Measurements from ENCODE around the gene MATN1. TPM values are rescaled to one million over a fixed set of nuclear protein-coding genes. Genes with fewer than 3 reads are reported as not detected.

Gene MATN1
- polyA plus RNA-seq, 2 donors = 0.01 to 0.02 TPM

DNA sequence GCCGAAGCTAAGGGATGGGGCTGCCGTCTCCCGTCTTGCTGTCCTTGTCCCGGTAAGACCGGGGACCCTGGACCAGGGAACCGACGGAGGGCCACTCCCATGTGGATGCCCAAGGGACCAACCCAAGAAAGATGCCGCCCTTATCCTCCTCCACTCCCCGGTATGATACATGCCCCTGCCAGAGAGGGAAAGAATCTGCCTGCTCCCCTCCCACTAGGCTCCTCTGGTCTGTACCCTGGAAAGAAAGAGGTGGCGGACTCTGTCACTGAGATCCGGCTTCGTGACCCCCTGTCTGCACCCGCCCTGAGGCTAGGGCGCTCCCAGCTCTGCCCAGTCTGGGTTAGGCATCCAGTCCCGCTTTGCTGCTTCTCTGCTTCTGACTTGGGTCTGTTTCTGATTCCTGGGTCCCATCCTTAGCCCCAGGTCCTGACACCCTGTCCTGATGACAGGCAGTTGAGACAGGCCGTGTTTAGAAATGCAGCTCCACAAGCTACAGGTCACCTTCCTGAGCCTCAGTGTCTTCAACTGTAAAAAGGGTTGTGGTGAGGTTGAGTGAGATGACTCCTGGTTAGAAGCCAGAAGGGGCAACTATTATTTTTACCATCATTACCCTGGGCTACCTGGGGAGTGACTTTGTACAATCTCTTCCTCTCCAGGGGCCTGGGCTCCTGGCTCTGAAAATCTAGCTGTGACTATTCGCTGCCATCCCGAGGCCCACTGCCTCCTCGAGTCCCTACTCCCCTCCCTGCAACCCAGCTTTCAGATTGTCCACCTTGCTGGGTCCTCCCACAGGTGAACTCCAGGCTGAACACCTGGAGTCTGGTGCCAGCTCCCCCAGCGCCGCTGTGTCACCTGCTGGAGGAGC is 3.7 kb downstream of the MATN1 start:
- Histone ChIP-seq H3K27me3 (ENCODE audit: control insufficient read depth in 1 of 2, insufficient read depth in 2 of 2, low read length in 2 of 2) (no peaks in the 10 kb centered on the region), H3K27ac (ENCODE audit: low read depth in 2 of 2, low read length in 1 of 2) (peak overlapping the region; percentile 98), H3K9me3 (ENCODE audit: control insufficient read depth in 2 of 2, insufficient read depth in 1 of 2, low read depth in 1 of 2, low read length in 1 of 2) (no peaks in the 10 kb centered on the region), H3K4me1 (ENCODE audit: control insufficient read depth in 2 of 2, insufficient read depth in 2 of 2, low read length in 1 of 2) (peaks cover 0 to 5% of the 10 kb centered on the region in 2 donors), H3K4me3 (ENCODE audit: low read depth in 1 of 2, low read length in 2 of 2) (peak overlapping the region; percentile 42 to 62), H3K36me3 (ENCODE audit: control insufficient read depth in 2 of 2, insufficient read depth in 2 of 2, low read length in 1 of 2) (peaks cover 0 to 2% of the 10 kb centered on the region in 2 donors)
- 31 to 32% methylated on average over 21 of the region's 21 CpGs for WGBS, 2 donors

DNA sequence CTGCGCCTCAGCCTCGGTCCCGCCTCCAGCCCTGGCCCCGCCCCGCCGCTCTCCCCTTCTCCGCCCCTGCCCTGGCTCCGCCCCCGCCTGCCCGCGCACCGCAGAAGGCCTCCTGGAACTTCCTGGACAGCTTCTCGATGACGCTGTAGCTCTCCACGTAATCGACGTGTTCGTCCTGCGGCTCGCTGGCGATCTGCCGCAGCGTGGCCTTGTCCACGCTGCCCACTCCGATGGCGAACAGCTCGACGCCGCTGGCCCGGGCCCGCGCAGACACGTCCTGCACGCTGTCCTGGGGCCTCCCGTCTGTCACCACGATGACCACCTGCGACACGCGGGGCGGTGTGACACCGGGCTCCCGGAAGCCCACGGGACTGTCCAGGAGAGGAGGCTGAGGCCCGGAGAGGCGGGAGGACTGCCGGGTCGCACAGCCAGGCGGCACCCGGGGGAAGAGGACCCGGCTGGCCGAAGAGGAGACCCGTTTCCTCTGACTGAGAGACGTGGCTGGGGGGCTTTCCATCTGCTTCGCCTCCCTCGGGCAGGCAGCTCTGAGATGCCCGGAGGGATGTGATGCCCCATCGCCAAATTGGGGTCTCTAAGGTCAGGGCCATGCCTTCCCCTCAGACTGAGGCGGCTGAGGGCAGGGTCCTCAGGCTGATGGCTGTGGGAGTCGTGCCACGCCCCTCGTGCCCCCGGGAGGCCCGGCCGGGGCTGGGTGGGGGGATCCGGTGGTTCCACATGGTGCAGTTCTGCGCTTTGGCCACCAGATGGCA is 4.6 kb downstream of the MATN1 start:
- Histone ChIP-seq H3K4me1 (ENCODE audit: control insufficient read depth in 2 of 2, insufficient read depth in 2 of 2, low read length in 1 of 2) (peaks cover 0 to 5% of the 10 kb centered on the region in 2 donors), H3K9me3 (ENCODE audit: control insufficient read depth in 2 of 2, insufficient read depth in 1 of 2, low read depth in 1 of 2, low read length in 1 of 2) (no peaks in the 10 kb centered on the region), H3K27ac (ENCODE audit: low read depth in 2 of 2, low read length in 1 of 2) (peak overlapping the region; percentile 98), H3K36me3 (ENCODE audit: control insufficient read depth in 2 of 2, insufficient read depth in 2 of 2, low read length in 1 of 2) (peaks cover 0 to 2% of the 10 kb centered on the region in 2 donors), H3K27me3 (ENCODE audit: control insufficient read depth in 1 of 2, insufficient read depth in 2 of 2, low read length in 2 of 2) (no peaks in the 10 kb centered on the region), H3K4me3 (ENCODE audit: low read depth in 1 of 2, low read length in 2 of 2) (peak overlapping the region; percentile 42 to 62)
- 1% methylated on average over 62 to 66 of the region's 66 CpGs for WGBS, 2 donors

DNA sequence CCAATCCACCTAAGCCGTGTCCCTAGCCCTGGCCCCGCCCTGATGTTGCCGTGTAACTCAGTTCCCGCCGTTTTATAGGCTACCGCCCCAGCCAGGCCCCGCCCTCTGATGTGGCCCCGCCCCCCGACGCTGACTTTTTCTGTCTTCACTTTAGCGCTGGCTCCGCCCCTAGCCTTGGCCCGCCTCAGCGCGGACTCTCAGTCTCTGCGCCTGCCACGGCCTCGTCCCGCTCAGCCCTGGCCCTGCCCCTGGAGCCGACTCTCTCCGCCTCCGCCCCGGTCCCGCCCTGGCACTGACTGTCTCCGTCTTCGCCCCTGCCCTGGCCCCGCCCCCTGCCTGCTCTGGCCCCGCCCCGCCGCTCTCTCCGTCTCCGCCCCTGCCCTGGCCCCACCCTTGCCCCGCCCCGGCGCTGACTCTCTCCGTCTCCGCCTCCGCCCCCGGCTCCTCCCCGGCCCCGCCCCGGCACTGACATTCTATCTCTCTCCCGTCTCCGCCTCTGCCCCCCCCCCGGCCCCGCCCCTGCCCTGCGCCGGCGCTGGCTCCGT is 5.2 kb downstream of the MATN1 start:
- Histone ChIP-seq H3K27me3 (ENCODE audit: control insufficient read depth in 1 of 2, insufficient read depth in 2 of 2, low read length in 2 of 2) (no peaks in the 10 kb centered on the region), H3K9me3 (ENCODE audit: control insufficient read depth in 2 of 2, insufficient read depth in 1 of 2, low read depth in 1 of 2, low read length in 1 of 2) (no peaks in the 10 kb centered on the region), H3K4me1 (ENCODE audit: control insufficient read depth in 2 of 2, insufficient read depth in 2 of 2, low read length in 1 of 2) (peaks cover 0 to 9% of the 10 kb centered on the region in 2 donors), H3K27ac (ENCODE audit: low read depth in 2 of 2, low read length in 1 of 2) (peak overlapping the region; percentile 74 to 83), H3K4me3 (ENCODE audit: low read depth in 1 of 2, low read length in 2 of 2) (peak overlapping the region in 1 of 2 donors; percentile 28), H3K36me3 (ENCODE audit: control insufficient read depth in 2 of 2, insufficient read depth in 2 of 2, low read length in 1 of 2) (peaks cover 0 to 2% of the 10 kb centered on the region in 2 donors)
- 1 to 2% methylated on average over 35 to 50 of the region's 50 CpGs for WGBS, 2 donors

DNA sequence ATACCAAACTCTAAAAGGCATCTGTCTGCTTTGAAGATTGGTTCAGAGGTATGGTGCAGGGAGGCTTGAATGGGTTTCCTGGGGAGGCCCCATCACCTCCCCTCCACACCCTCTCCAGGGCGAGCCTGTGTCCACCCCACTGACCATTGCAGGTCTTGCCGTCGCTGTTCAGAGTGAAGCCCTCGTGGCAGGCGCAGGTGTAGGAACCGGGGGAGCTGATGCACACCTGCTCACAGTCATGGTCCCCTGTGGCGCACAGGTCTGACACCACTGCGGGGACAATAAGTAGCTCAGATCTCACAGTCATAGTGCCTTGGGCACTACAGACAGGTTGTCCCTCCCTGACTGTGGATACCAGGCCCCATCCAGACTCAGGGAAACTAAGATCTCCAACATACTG is 6.7 kb downstream of the MATN1 start:
- Histone ChIP-seq H3K4me1 (ENCODE audit: control insufficient read depth in 2 of 2, insufficient read depth in 2 of 2, low read length in 1 of 2) (peaks cover 0 to 9% of the 10 kb centered on the region in 2 donors), H3K36me3 (ENCODE audit: control insufficient read depth in 2 of 2, insufficient read depth in 2 of 2, low read length in 1 of 2) (no peaks in the 10 kb centered on the region), H3K9me3 (ENCODE audit: control insufficient read depth in 2 of 2, insufficient read depth in 1 of 2, low read depth in 1 of 2, low read length in 1 of 2) (no peaks in the 10 kb centered on the region), H3K4me3 (ENCODE audit: low read depth in 1 of 2, low read length in 2 of 2) (no peak overlapping the region), H3K27ac (ENCODE audit: low read depth in 2 of 2, low read length in 1 of 2) (no peak overlapping the region), H3K27me3 (ENCODE audit: control insufficient read depth in 1 of 2, insufficient read depth in 2 of 2, low read length in 2 of 2) (no peaks in the 10 kb centered on the region)
- 96 to 97% methylated on average over 8 of the region's 8 CpGs for WGBS, 2 donors

DNA sequence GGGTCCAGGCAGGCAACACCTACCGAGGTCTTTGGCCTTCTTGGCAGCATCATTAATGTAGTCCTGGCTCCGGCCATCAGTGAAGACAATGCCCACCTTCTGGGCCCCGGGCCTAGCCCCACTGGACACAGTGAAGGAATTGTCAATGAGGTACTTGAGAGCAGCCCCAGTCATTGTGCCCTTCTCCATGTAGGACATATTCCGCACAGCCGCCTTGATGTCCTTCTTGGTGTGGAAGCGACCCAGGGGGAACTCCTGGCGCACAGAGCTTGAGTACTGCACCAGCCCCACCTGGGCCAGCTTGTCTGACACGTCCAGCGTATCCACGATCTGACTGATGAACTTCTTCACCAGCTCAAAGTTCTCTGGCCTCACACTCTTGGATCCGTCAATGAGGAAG is 7.5 kb downstream of the MATN1 start:
- no peak overlapping the region for H3K27ac ChIP-seq (ENCODE audit: low read depth in 2 of 2, low read length in 1 of 2)
- H3K36me3 ChIP-seq (ENCODE audit: control insufficient read depth in 2 of 2, insufficient read depth in 2 of 2, low read length in 1 of 2) = no peaks in the 10 kb centered on the region
- no peak overlapping the region for H3K4me3 ChIP-seq (ENCODE audit: low read depth in 1 of 2, low read length in 2 of 2)
- H3K9me3 ChIP-seq (ENCODE audit: control insufficient read depth in 2 of 2, insufficient read depth in 1 of 2, low read depth in 1 of 2, low read length in 1 of 2) = no peaks in the 10 kb centered on the region
- H3K27me3 ChIP-seq (ENCODE audit: control insufficient read depth in 1 of 2, insufficient read depth in 2 of 2, low read length in 2 of 2) = no peaks in the 10 kb centered on the region
- H3K4me1 ChIP-seq (ENCODE audit: control insufficient read depth in 2 of 2, insufficient read depth in 2 of 2, low read length in 1 of 2) = peaks cover 0 to 9% of the 10 kb centered on the region in 2 donors
- 96 to 97% methylated on average over 11 of the region's 11 CpGs for WGBS, 2 donors

DNA sequence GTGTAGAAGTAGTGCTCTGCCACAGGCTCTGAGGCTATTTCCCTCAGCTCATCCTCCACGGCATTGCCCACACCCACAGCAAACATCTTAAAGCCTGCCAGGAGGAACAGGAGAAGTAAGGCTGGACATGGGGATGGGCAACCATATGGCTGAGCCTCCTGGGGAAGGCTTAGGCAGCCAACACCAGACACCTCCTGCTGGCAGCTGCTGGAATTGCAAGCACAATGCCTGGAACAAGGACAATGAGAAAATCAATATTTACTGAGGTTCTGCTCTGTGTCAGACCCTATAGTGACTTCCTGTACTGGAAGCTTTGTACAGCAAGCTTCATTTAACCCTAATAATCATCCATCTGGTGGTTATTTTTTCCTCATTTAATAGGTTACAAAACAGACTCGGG is 8.2 kb downstream of the MATN1 start:
- Histone ChIP-seq H3K36me3 (ENCODE audit: control insufficient read depth in 2 of 2, insufficient read depth in 2 of 2, low read length in 1 of 2) (no peaks in the 10 kb centered on the region), H3K27ac (ENCODE audit: low read depth in 2 of 2, low read length in 1 of 2) (no peak overlapping the region), H3K4me3 (ENCODE audit: low read depth in 1 of 2, low read length in 2 of 2) (no peak overlapping the region), H3K27me3 (ENCODE audit: control insufficient read depth in 1 of 2, insufficient read depth in 2 of 2, low read length in 2 of 2) (no peaks in the 10 kb centered on the region), H3K4me1 (ENCODE audit: control insufficient read depth in 2 of 2, insufficient read depth in 2 of 2, low read length in 1 of 2) (peaks cover 0 to 9% of the 10 kb centered on the region in 2 donors), H3K9me3 (ENCODE audit: control insufficient read depth in 2 of 2, insufficient read depth in 1 of 2, low read depth in 1 of 2, low read length in 1 of 2) (no peaks in the 10 kb centered on the region)
- 74 to 75% methylated on average over 2 of the region's 2 CpGs for WGBS, 2 donors

DNA sequence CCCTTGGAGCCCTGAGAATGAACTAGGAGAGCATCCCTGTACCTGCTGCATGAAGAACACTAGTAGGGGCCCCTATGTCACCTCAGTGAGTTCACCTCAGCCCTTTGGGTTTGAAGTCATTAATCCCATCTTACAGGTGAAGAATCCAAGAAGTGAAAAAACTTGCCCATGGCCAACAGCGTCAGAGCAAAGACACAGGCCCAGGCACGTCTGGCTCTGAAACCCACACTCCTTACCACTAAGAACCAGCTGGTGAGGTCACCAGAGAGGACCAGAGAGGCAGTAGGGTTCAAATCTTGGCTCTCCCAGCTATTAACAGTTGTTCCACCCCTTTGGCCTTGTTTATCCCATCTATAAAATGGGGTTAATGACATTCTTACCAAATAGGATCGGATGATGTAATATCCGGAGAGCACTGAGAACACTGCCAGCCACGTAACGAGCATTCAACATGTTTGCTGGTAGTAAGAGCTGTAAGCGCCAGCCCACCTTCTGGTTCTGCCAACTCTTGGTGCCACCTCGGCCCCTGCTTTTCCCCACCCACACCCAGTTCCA is 8.8 kb downstream of the MATN1 start:
- Histone ChIP-seq H3K27ac (ENCODE audit: low read depth in 2 of 2, low read length in 1 of 2) (no peak overlapping the region), H3K27me3 (ENCODE audit: control insufficient read depth in 1 of 2, insufficient read depth in 2 of 2, low read length in 2 of 2) (no peaks in the 10 kb centered on the region), H3K36me3 (ENCODE audit: control insufficient read depth in 2 of 2, insufficient read depth in 2 of 2, low read length in 1 of 2) (no peaks in the 10 kb centered on the region), H3K9me3 (ENCODE audit: control insufficient read depth in 2 of 2, insufficient read depth in 1 of 2, low read depth in 1 of 2, low read length in 1 of 2) (no peaks in the 10 kb centered on the region), H3K4me3 (ENCODE audit: low read depth in 1 of 2, low read length in 2 of 2) (no peak overlapping the region), H3K4me1 (ENCODE audit: control insufficient read depth in 2 of 2, insufficient read depth in 2 of 2, low read length in 1 of 2) (peaks cover 0 to 9% of the 10 kb centered on the region in 2 donors)
- WGBS, 2 donors = 72 to 86% methylated on average over 8 of the region's 8 CpGs

DNA sequence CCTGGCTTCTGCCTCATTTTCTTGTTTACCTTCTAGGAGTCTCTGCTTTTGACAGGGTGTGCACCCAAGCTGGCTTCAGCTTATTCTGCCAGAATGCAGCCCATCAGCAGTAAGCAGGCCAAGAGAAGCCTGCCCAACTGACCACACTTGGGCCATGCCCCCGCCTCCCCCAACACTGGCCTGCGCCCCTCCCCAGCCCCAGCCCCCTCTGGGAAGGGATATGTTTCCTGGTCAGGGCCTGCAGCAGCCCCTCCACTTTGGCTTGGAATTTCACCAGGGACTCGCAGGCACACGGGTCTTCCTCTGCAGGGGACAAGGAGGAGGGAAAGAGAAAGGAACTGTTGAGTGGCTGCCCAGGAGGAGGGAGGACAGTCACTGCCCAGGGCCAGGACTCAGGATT is 9.4 kb downstream of the MATN1 start:
- no peaks in the 10 kb centered on the region for H3K27me3 ChIP-seq (ENCODE audit: control insufficient read depth in 1 of 2, insufficient read depth in 2 of 2, low read length in 2 of 2)
- H3K4me3 ChIP-seq (ENCODE audit: low read depth in 1 of 2, low read length in 2 of 2) = no peak overlapping the region
- 63 to 64% methylated on average over 4 of the region's 4 CpGs for whole genome bisulfite sequencing, 2 donors
- no peak overlapping the region for H3K27ac ChIP-seq (ENCODE audit: low read depth in 2 of 2, low read length in 1 of 2)
- no peaks in the 10 kb centered on the region for H3K36me3 ChIP-seq (ENCODE audit: control insufficient read depth in 2 of 2, insufficient read depth in 2 of 2, low read length in 1 of 2)
- peaks cover 0 to 6% of the 10 kb centered on the region in 2 donors for H3K4me1 ChIP-seq (ENCODE audit: control insufficient read depth in 2 of 2, insufficient read depth in 2 of 2, low read length in 1 of 2)
- no peaks in the 10 kb centered on the region for H3K9me3 ChIP-seq (ENCODE audit: control insufficient read depth in 2 of 2, insufficient read depth in 1 of 2, low read depth in 1 of 2, low read length in 1 of 2)

DNA sequence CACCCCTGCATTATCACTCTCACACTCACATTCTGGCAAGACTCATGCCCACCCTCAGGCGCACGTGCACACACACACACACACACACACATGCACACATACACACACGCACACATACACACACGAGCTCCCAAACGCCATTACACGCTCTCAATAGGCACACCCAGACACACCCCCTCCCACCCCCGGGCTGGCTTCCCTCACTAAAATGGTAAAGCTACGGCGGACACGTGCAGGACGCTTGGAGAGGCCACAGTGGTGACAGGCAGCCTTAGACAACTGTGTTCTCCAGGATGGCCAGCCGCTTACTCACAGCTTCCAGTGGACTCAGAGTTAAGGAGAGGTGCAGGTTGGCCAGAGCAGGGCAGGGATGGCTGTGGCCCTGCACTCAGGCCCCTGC is 10.1 kb downstream of the MATN1 start:
- Histone ChIP-seq H3K4me1 (ENCODE audit: control insufficient read depth in 2 of 2, insufficient read depth in 2 of 2, low read length in 1 of 2) (peaks cover 0 to 4% of the 10 kb centered on the region in 2 donors), H3K27ac (ENCODE audit: low read depth in 2 of 2, low read length in 1 of 2) (no peak overlapping the region), H3K27me3 (ENCODE audit: control insufficient read depth in 1 of 2, insufficient read depth in 2 of 2, low read length in 2 of 2) (no peaks in the 10 kb centered on the region), H3K36me3 (ENCODE audit: control insufficient read depth in 2 of 2, insufficient read depth in 2 of 2, low read length in 1 of 2) (no peaks in the 10 kb centered on the region), H3K9me3 (ENCODE audit: control insufficient read depth in 2 of 2, insufficient read depth in 1 of 2, low read depth in 1 of 2, low read length in 1 of 2) (no peaks in the 10 kb centered on the region), H3K4me3 (ENCODE audit: low read depth in 1 of 2, low read length in 2 of 2) (no peak overlapping the region)
- 33 to 36% methylated on average over 12 of the region's 12 CpGs for WGBS, 2 donors
